Activated CD4-positive, CD25-positive, alpha-beta regulatory T cell treated with anti-CD3 and anti-CD28 coated beads, Interleukin-2, amount 50 U/mL, for 24 hours (primary cell): ENCODE results near the gene SLC25A48.

ENCODE experiments used
- ATAC-seq, 2 donors: fragments of 150-1000 bp; cut with Tn5 transposase; one replicate each; pipeline ENCODE4 v1.10.0; 2021; ENCODE audit warnings: mild to moderate bottlenecking in 1 of 2, moderate library complexity in 1 of 2

The SLC25A48 gene

GRCh38 chr5:135859641-135860040 lies 25.2 kb downstream of the SLC25A48 start:
- ATAC-seq = no peak

GRCh38 chr5:135861641-135862040 lies 27.2 kb downstream of the SLC25A48 start:
- no peak for ATAC-seq

- no peak for ATAC-seq
These were observed 27.6 kb downstream of the SLC25A48 start for GRCh38 chr5:135862086-135862485.

GRCh38 chr5:135862744-135863143 lies 28.3 kb downstream of the SLC25A48 start:
- ATAC-seq = no peak

- ATAC-seq = no peak
These were observed 30.3 kb downstream of the SLC25A48 start for GRCh38 chr5:135864503-135865435.

- ATAC-seq = no peak
These were observed 31.6 kb downstream of the SLC25A48 start for GRCh38 chr5:135866016-135866415.

- no peak for ATAC-seq
These were observed 33.1 kb downstream of the SLC25A48 start for GRCh38 chr5:135867599-135867998.

GRCh38 chr5:135868681-135869080 lies 34.2 kb downstream of the SLC25A48 start:
- no peak for ATAC-seq

- ATAC-seq = no peak
These were observed 34.8 kb downstream of the SLC25A48 start for GRCh38 chr5:135869276-135869675.

GRCh38 chr5:135869935-135870334 lies 35.5 kb downstream of the SLC25A48 start:
- no peak for ATAC-seq

GRCh38 chr5:135871268-135871915 lies 36.9 kb downstream of the SLC25A48 start:
- ATAC-seq = no peak

GRCh38 chr5:135873831-135874230 lies 39.4 kb downstream of the SLC25A48 start:
- no peak for ATAC-seq

- no peak for ATAC-seq
These were observed 40.0 kb downstream of the SLC25A48 start for GRCh38 chr5:135874461-135874860.

GRCh38 chr5:135875567-135875966 lies 41.1 kb downstream of the SLC25A48 start:
- no peak for ATAC-seq

GRCh38 chr5:135876146-135876545 lies 41.7 kb downstream of the SLC25A48 start:
- no peak for ATAC-seq

GRCh38 chr5:135877570-135878155 lies 43.2 kb downstream of the SLC25A48 start:
- no peak for ATAC-seq

- no peak for ATAC-seq
These were observed 43.7 kb downstream of the SLC25A48 start for GRCh38 chr5:135878156-135878620.

- ATAC-seq = no peak
These were observed 45.1 kb downstream of the SLC25A48 start for GRCh38 chr5:135879591-135879990.

GRCh38 chr5:135880278-135880677 lies 45.8 kb downstream of the SLC25A48 start:
- no peak for ATAC-seq

GRCh38 chr5:135880801-135881200 lies 46.3 kb downstream of the SLC25A48 start:
- ATAC-seq = no peak

GRCh38 chr5:135881244-135881643 lies 46.8 kb downstream of the SLC25A48 start:
- ATAC-seq = no peak

GRCh38 chr5:135881819-135882218 lies 47.4 kb downstream of the SLC25A48 start:
- no peak for ATAC-seq

GRCh38 chr5:135883026-135883425 lies 48.6 kb downstream of the SLC25A48 start:
- no peak for ATAC-seq

- no peak for ATAC-seq
These were observed 49.0 kb downstream of the SLC25A48 start for GRCh38 chr5:135883441-135883840.
